Measurements from ENCODE around the gene COLQ. TPM values are rescaled to one million over a fixed set of nuclear protein-coding genes. Genes with fewer than 3 reads are reported as not detected.

The COLQ gene
- polyA plus RNA-seq, 1 experiment: 1.6 TPM

- Histone ChIP-seq H3K27me3 (ENCODE audit: control insufficient read depth, insufficient read depth, low read length) (no peaks in the 10 kb centered on the region; the same call in 1 of the 2 replicates), H3K36me3 (ENCODE audit: control insufficient read depth, insufficient read depth, low read length) (no peaks in the 10 kb centered on the region), H3K4me3 (ENCODE audit: low read depth, low read length) (no peak overlapping the region)
- TF ChIP-seq CTCF (IDR thresholded peaks at IDR 0.05; ENCODE audit: insufficient read depth, low read depth, low read length): no peak
- POLR2A ChIA-PET: no interaction called here
- DNase-seq (ENCODE audit: low read depth): no peak
- CTCF ChIA-PET: interaction anchor here (1.8 kb wide), 1 partner anchor 10 kb away, joined by 3 read pairs; no protein-coding TSS in a partner anchor
These were observed 9.8 kb upstream of the COLQ start for GRCh38 chr3:15531346-15531745.

- ChIA-PET CTCF (interaction anchor here (0.8 to 1.2 kb wide), 3 partner anchors 9 to 28 kb away, joined by 3 read pairs; no protein-coding TSS in a partner anchor), POLR2A (interaction anchor here (0.6 kb wide), 1 partner anchor 69 kb away, joined by 3 read pairs; no protein-coding TSS in a partner anchor)
- Histone ChIP-seq H3K27me3 (ENCODE audit: control insufficient read depth, insufficient read depth, low read length) (no peaks in the 10 kb centered on the region; the same call in 1 of the 2 replicates), H3K4me3 (ENCODE audit: low read depth, low read length) (no peak overlapping the region), H3K36me3 (ENCODE audit: control insufficient read depth, insufficient read depth, low read length) (no peaks in the 10 kb centered on the region)
- TF ChIP-seq CTCF (IDR thresholded peaks at IDR 0.05; ENCODE audit: insufficient read depth, low read depth, low read length): no peak
- no peak for DNase-seq (ENCODE audit: low read depth)
These were observed 7.5 kb upstream of the COLQ start for GRCh38 chr3:15528854-15529537.

- no peaks in the 10 kb centered on the region; the same call in 1 of the 2 replicates for H3K27me3 ChIP-seq (ENCODE audit: control insufficient read depth, insufficient read depth, low read length)
- H3K36me3 ChIP-seq (ENCODE audit: control insufficient read depth, insufficient read depth, low read length): no peaks in the 10 kb centered on the region
- CTCF ChIA-PET: interaction anchor here (1.3 kb wide), 1 partner anchor 13 kb away, joined by 4 read pairs; no protein-coding TSS in a partner anchor
- no peak overlapping the region for H3K4me3 ChIP-seq (ENCODE audit: low read depth, low read length)
- no peak for DNase-seq (ENCODE audit: low read depth)
- TF ChIP-seq CTCF (IDR thresholded peaks at IDR 0.05; ENCODE audit: insufficient read depth, low read depth, low read length): 0 out of 2 replicates have a peak, but pooled peaks have one; percentile 8
- POLR2A ChIA-PET: no interaction called here
These were observed 5.5 kb upstream of the COLQ start for GRCh38 chr3:15527031-15527459.

- no peak for DNase-seq (ENCODE audit: low read depth)
- POLR2A ChIA-PET: no interaction called here
- Histone ChIP-seq H3K27me3 (ENCODE audit: control insufficient read depth, insufficient read depth, low read length) (peaks cover 2% of the 10 kb centered on the region; the same call in 1 of the 2 replicates), H3K4me3 (ENCODE audit: low read depth, low read length) (no peak overlapping the region), H3K36me3 (ENCODE audit: control insufficient read depth, insufficient read depth, low read length) (no peaks in the 10 kb centered on the region)
- TF ChIP-seq CTCF (IDR thresholded peaks at IDR 0.05; ENCODE audit: insufficient read depth, low read depth, low read length): no peak
- CTCF ChIA-PET: interaction anchor here (1.3 kb wide), 1 partner anchor 11 kb away, joined by 4 read pairs; no protein-coding TSS in a partner anchor
These were observed 4.3 kb upstream of the COLQ start for GRCh38 chr3:15525790-15526189.

GRCh38 chr3:15523660-15524417 is 2.3 kb upstream of the COLQ start:
- no peak for DNase-seq (ENCODE audit: low read depth)
- no peak for TF ChIP-seq CTCF (IDR thresholded peaks at IDR 0.05; ENCODE audit: insufficient read depth, low read depth, low read length)
- Histone ChIP-seq H3K4me3 (ENCODE audit: low read depth, low read length) (no peak overlapping the region), H3K27me3 (ENCODE audit: control insufficient read depth, insufficient read depth, low read length) (peaks cover 2% of the 10 kb centered on the region; the same call in 1 of the 2 replicates), H3K36me3 (ENCODE audit: control insufficient read depth, insufficient read depth, low read length) (no peaks in the 10 kb centered on the region)
- ChIA-PET CTCF (no interaction called here), POLR2A (no interaction called here)
